SJSA1 (cell line): ENCODE data around the gene IL1RN. TPM values are rescaled to one million over a fixed set of nuclear protein-coding genes. Genes with fewer than 3 reads are reported as not detected.

Experiments
- DNase-seq, 2 experiments: peaks; one replicate each; pipeline ENCODE4 v3.0.0-alpha.2; 2015 to 2020; ENCODE audit warnings: low spot score in 2 of 2, low read depth in 1 of 2
- H3K27ac ChIP-seq: fragments of 250-450 bp; sonication (Bioruptor Pico); 2 replicates; pipeline ENCODE4 v1.5.1; 2020; ENCODE audit warnings: mild to moderate bottlenecking, moderate library complexity
- H3K27me3 ChIP-seq: fragments of 250-450 bp; sonication (Bioruptor Pico); replicated peaks from 2 replicates; pipeline ENCODE4 v1.5.1; 2020; ENCODE audit warnings: mild to moderate bottlenecking, moderate library complexity
- H3K36me3 ChIP-seq: fragments of 250-450 bp; sonication (Bioruptor Pico); 2 replicates; pipeline ENCODE4 v1.5.1; 2020; ENCODE audit warnings: mild to moderate bottlenecking
- H3K4me1 ChIP-seq: fragments of 250-450 bp; sonication (Bioruptor Pico); replicated peaks from 2 replicates; pipeline ENCODE4 v1.6.1; 2021; ENCODE audit warnings: mild to moderate bottlenecking
- H3K4me3 ChIP-seq: fragments of 250-450 bp; sonication (Bioruptor Pico); 2 replicates; pipeline ENCODE4 v1.5.1; 2020; ENCODE audit warnings: mild to moderate bottlenecking
- H3K9me3 ChIP-seq: fragments of 250-450 bp; sonication (Bioruptor Pico); replicated peaks from 2 replicates; pipeline ENCODE4 v1.5.1; 2020; ENCODE audit warnings: mild to moderate bottlenecking
- total RNA-seq: library from RNA; depleted of rRNA; stranded (reverse); fragments of >200 nt; shearing (Covaris generic); gene quantifications from 2 replicates; pipeline ENCODE4 v1.2.3, GENCODE V29; 2014

The IL1RN gene
- total RNA-seq, 1 experiment from 2014 or later, result not detected

- H3K9me3 ChIP-seq, result no peaks in the 10 kb centered on the region
- H3K27ac ChIP-seq, result no peak overlapping the region
- no peaks in the 10 kb centered on the region for H3K36me3 ChIP-seq
- H3K27me3 ChIP-seq, result no peaks in the 10 kb centered on the region
- no peak overlapping the region for H3K4me3 ChIP-seq
- H3K4me1 ChIP-seq, result no peaks in the 10 kb centered on the region
- no peak for DNase-seq
These were observed 44.1 kb downstream of the IL1RN start for GRCh38 chr2:113171334-113172075.

GRCh38 chr2:113172721-113173541, 45.5 kb downstream of the IL1RN start:
- Histone ChIP-seq H3K9me3 (no peaks in the 10 kb centered on the region), H3K36me3 (no peaks in the 10 kb centered on the region)

GRCh38 chr2:113173542-113174375, 46.4 kb downstream of the IL1RN start, which contains the start of gene PSD4:
Gene PSD4, plus strand, starts transcription at chr2:113173971. Its CDS starts 8,486 bp downstream, at chr2:113182457.
- no peak within 1 kb of the TSS for H3K4me3 ChIP-seq
- no peak for DNase-seq
- H3K9me3 ChIP-seq, result no peaks in the 10 kb centered on the region
- no peak within 1 kb of the TSS for H3K27ac ChIP-seq
- no peaks in the 10 kb centered on the region for H3K27me3 ChIP-seq
- H3K4me1 ChIP-seq, result no peaks in the 10 kb centered on the region
- H3K36me3 ChIP-seq, result no peaks in the 10 kb centered on the region

More at GRCh38 chr2:113172721-113173541, 45.5 kb downstream of the IL1RN start:
- no peak overlapping the region for H3K27ac ChIP-seq
- no peaks in the 10 kb centered on the region for H3K27me3 ChIP-seq
- DNase-seq, result no peak
- H3K4me1 ChIP-seq, result no peaks in the 10 kb centered on the region
- H3K4me3 ChIP-seq, result no peak overlapping the region

GRCh38 chr2:113174376-113174750, 47.0 kb downstream of the IL1RN start:
- Histone ChIP-seq H3K27me3 (no peaks in the 10 kb centered on the region), H3K4me1 (no peaks in the 10 kb centered on the region), H3K36me3 (no peaks in the 10 kb centered on the region), H3K9me3 (no peaks in the 10 kb centered on the region), H3K4me3 (no peak overlapping the region), H3K27ac (no peak overlapping the region)
- DNase-seq, result no peak

- Histone ChIP-seq H3K27me3 (no peaks in the 10 kb centered on the region), H3K4me3 (no peak overlapping the region), H3K27ac (no peak overlapping the region), H3K4me1 (no peaks in the 10 kb centered on the region), H3K36me3 (no peaks in the 10 kb centered on the region), H3K9me3 (no peaks in the 10 kb centered on the region)
- no peak for DNase-seq
These were observed 47.7 kb downstream of the IL1RN start for GRCh38 chr2:113175042-113175628.

- no peaks in the 10 kb centered on the region for H3K36me3 ChIP-seq
- no peaks in the 10 kb centered on the region for H3K4me1 ChIP-seq
- no peaks in the 10 kb centered on the region for H3K27me3 ChIP-seq
- no peaks in the 10 kb centered on the region for H3K9me3 ChIP-seq
- no peak overlapping the region for H3K4me3 ChIP-seq
- no peak for DNase-seq
- H3K27ac ChIP-seq, result no peak overlapping the region
These were observed 48.6 kb downstream of the IL1RN start for GRCh38 chr2:113175736-113176695.

GRCh38 chr2:113176696-113177355, 49.4 kb downstream of the IL1RN start:
- no peak for DNase-seq
- no peak overlapping the region for H3K27ac ChIP-seq
- H3K9me3 ChIP-seq, result no peaks in the 10 kb centered on the region
- no peak overlapping the region for H3K4me3 ChIP-seq
- no peaks in the 10 kb centered on the region for H3K36me3 ChIP-seq
- no peaks in the 10 kb centered on the region for H3K4me1 ChIP-seq
- no peaks in the 10 kb centered on the region for H3K27me3 ChIP-seq

- Histone ChIP-seq H3K4me1 (no peaks in the 10 kb centered on the region), H3K4me3 (no peak overlapping the region), H3K9me3 (no peaks in the 10 kb centered on the region), H3K27ac (no peak overlapping the region), H3K36me3 (no peaks in the 10 kb centered on the region), H3K27me3 (no peaks in the 10 kb centered on the region)
- no peak for DNase-seq
These were observed 50.8 kb downstream of the IL1RN start for GRCh38 chr2:113178069-113178746.

GRCh38 chr2:113178891-113179290, 51.5 kb downstream of the IL1RN start:
- no peaks in the 10 kb centered on the region for H3K36me3 ChIP-seq
- no peaks in the 10 kb centered on the region for H3K27me3 ChIP-seq
- H3K4me1 ChIP-seq, result no peaks in the 10 kb centered on the region
- DNase-seq, result no peak
- no peaks in the 10 kb centered on the region for H3K9me3 ChIP-seq
- no peak overlapping the region for H3K4me3 ChIP-seq
- H3K27ac ChIP-seq, result no peak overlapping the region

GRCh38 chr2:113179446-113180045, 52.1 kb downstream of the IL1RN start:
- Histone ChIP-seq H3K36me3 (no peaks in the 10 kb centered on the region), H3K4me1 (no peaks in the 10 kb centered on the region), H3K27me3 (no peaks in the 10 kb centered on the region), H3K9me3 (no peaks in the 10 kb centered on the region), H3K4me3 (no peak overlapping the region), H3K27ac (no peak overlapping the region)
- DNase-seq, result no peak

GRCh38 chr2:113180131-113180946, 52.9 kb downstream of the IL1RN start:
- H3K36me3 ChIP-seq, result no peaks in the 10 kb centered on the region
- no peaks in the 10 kb centered on the region for H3K4me1 ChIP-seq
- H3K27me3 ChIP-seq, result no peaks in the 10 kb centered on the region
- H3K4me3 ChIP-seq, result no peak overlapping the region
- DNase-seq, result no peak
- no peak overlapping the region for H3K27ac ChIP-seq
- no peaks in the 10 kb centered on the region for H3K9me3 ChIP-seq
